Measurements from ENCODE around the gene LYSMD1.

LYSMD1 gene

GRCh38 chr1:151144474-151145303 is 21.0 kb downstream of the LYSMD1 start:
- TF ChIP-seq ZFX (IDR thresholded peaks at IDR 0.05) = no peak
- TF ChIP-seq CTCF (conservative IDR thresholded peaks at IDR 0.05) = no peak
- H3K27ac ChIP-seq = no peak overlapping the region

GRCh38 chr1:151143986-151144385 is 21.7 kb downstream of the LYSMD1 start:
- TF ChIP-seq CTCF (conservative IDR thresholded peaks at IDR 0.05) (no peak), ZFX (IDR thresholded peaks at IDR 0.05) (no peak)

GRCh38 chr1:151143057-151143435 is 22.7 kb downstream of the LYSMD1 start:
- H3K27ac ChIP-seq = no peak overlapping the region

More at GRCh38 chr1:151143986-151144385, 21.7 kb downstream of the LYSMD1 start:
- H3K27ac ChIP-seq = no peak overlapping the region

GRCh38 chr1:151142411-151143056 is 23.2 kb downstream of the LYSMD1 start:
- no peak overlapping the region for H3K27ac ChIP-seq
- TF ChIP-seq CTCF (conservative IDR thresholded peaks at IDR 0.05) = no peak
- no peak for TF ChIP-seq ZFX (IDR thresholded peaks at IDR 0.05)

More at GRCh38 chr1:151143057-151143435, 22.7 kb downstream of the LYSMD1 start:
- TF ChIP-seq CTCF (conservative IDR thresholded peaks at IDR 0.05) = no peak

- no peak for TF ChIP-seq CTCF (conservative IDR thresholded peaks at IDR 0.05)
- no peak for TF ChIP-seq ZFX (IDR thresholded peaks at IDR 0.05)
- H3K27ac ChIP-seq = no peak overlapping the region
Observed at GRCh38 chr1:151137789-151138188, 27.9 kb downstream of the LYSMD1 start.

- TF ChIP-seq ZFX (IDR thresholded peaks at IDR 0.05) = no peak
- TF ChIP-seq CTCF (conservative IDR thresholded peaks at IDR 0.05) = no peak
- H3K27ac ChIP-seq = no peak overlapping the region
Observed at GRCh38 chr1:151135433-151136385, 30.0 kb downstream of the LYSMD1 start.

Data from C4-2B (cell line).